Tibial artery (tissue), 4 donors: ENCODE data around the gene CDC73.

Source experiments
- DNase-seq, 2 donors: peaks; one replicate each; pipeline ENCODE4 v3.0.0-alpha.2; 2019
- H3K27ac ChIP-seq, 2 donors: fragments of 200-600 bp; sonication (generic) in 1 of 2; 1 replicate in 1 of 2; 2 replicates in 1 of 2; pipeline ENCODE4 v1.5.1; 2018 to 2019; ENCODE audit warnings: mild to moderate bottlenecking in 1 of 2
- H3K27me3 ChIP-seq, 2 donors: fragments of 200-600 bp; sonication (generic) in 1 of 2; one replicate each; pipeline versions ENCODE4 v1.5.1 to v1.6.0; 2016 to 2019
- H3K36me3 ChIP-seq, 3 donors: fragments of 200-600 bp; sonication (generic) in 2 of 3; one replicate each; pipeline ENCODE4 v1.5.1; 2016 to 2019; ENCODE audit warnings: mild to moderate bottlenecking in 2 of 3
- H3K4me1 ChIP-seq, 4 donors: fragments of 200-600 bp; sonication (generic) in 2 of 4; 1 replicate in 3 of 4; 2 replicates in 1 of 4; pipeline ENCODE4 v1.5.1; 2016 to 2019
- H3K4me3 ChIP-seq, 2 donors: fragments of 200-600 bp; sonication (generic) in 1 of 2; 1 replicate in 1 of 2; 2 replicates in 1 of 2; pipeline ENCODE4 v1.5.1; 2018 to 2019; ENCODE audit warnings: mild to moderate bottlenecking in 2 of 2
- H3K9me3 ChIP-seq, 3 donors: fragments of 200-600 bp; sonication (generic) in 1 of 3; one replicate each; pipeline ENCODE4 v1.5.1; 2016 to 2019
- intact Hi-C: fragments of 100-400 bp; cut with DNase I; formaldehyde crosslinking; loops from one replicate; pipeline ENCODE4 v1.15.0; 2023; ENCODE audit warnings: low total_unique reads
- TF ChIP-seq, protein P1 (sequence below), 2 experiments: fragments of 200-600 bp in 1 of 2; fragments of 450-650 bp in 1 of 2; IDR thresholded peaks; one replicate each; pipeline ENCODE4 v1.5.1; 2017 to 2019; ENCODE audit warnings: antibody characterized with exemption in 2 of 2, mild to moderate bottlenecking in 1 of 2, moderate library complexity in 1 of 2

CDC73 gene

DNA sequence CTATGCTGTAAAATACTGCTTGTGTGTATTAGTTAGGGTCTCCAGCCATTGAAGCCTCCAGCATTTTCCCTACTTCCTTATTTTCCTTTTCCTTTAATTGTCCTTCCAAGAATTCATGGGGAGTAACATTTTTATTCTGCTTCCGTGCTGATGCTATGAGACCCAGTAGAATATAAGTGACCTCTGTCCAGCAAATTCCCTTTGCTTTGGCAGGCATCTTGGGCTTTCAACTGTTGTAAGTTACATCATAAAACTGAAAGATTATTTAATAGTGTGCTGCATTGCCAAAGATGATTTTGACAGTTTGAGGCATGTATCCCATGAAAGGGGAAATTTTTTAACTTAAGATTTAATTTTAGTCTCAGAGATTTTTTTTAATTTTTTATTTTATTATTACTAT, 112.7 kb downstream of the CDC73 start:
- intact Hi-C loops, result no loop called here
- Histone ChIP-seq H3K27me3 (no peaks in the 10 kb centered on the region), H3K36me3 (peaks cover 17 to 25% (median 19%) of the 10 kb centered on the region in 3 donors), H3K4me1 (no peaks in the 10 kb centered on the region), H3K27ac (no peak overlapping the region), H3K4me3 (no peak overlapping the region), H3K9me3 (no peaks in the 10 kb centered on the region)
- TF ChIP-seq, protein P1, sequence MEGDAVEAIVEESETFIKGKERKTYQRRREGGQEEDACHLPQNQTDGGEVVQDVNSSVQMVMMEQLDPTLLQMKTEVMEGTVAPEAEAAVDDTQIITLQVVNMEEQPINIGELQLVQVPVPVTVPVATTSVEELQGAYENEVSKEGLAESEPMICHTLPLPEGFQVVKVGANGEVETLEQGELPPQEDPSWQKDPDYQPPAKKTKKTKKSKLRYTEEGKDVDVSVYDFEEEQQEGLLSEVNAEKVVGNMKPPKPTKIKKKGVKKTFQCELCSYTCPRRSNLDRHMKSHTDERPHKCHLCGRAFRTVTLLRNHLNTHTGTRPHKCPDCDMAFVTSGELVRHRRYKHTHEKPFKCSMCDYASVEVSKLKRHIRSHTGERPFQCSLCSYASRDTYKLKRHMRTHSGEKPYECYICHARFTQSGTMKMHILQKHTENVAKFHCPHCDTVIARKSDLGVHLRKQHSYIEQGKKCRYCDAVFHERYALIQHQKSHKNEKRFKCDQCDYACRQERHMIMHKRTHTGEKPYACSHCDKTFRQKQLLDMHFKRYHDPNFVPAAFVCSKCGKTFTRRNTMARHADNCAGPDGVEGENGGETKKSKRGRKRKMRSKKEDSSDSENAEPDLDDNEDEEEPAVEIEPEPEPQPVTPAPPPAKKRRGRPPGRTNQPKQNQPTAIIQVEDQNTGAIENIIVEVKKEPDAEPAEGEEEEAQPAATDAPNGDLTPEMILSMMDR (IDR thresholded peaks at IDR 0.05), result no peak
- no peak for DNase-seq

- intact Hi-C loops, result no loop called here
- H3K27ac ChIP-seq, result no peak overlapping the region
Observed at GRCh38 chr1:193237381-193237978, 115.6 kb downstream of the CDC73 start.

GRCh38 chr1:193240609-193241008, 118.8 kb downstream of the CDC73 start:
- no peaks in the 10 kb centered on the region for H3K27me3 ChIP-seq
- no peaks in the 10 kb centered on the region for H3K9me3 ChIP-seq
- H3K36me3 ChIP-seq, result peaks cover 19 to 23% (median 20%) of the 10 kb centered on the region in 3 donors
- H3K4me1 ChIP-seq, result no peaks in the 10 kb centered on the region
- TF ChIP-seq, protein P1 (IDR thresholded peaks at IDR 0.05), result no peak
- H3K27ac ChIP-seq, result no peak overlapping the region
- DNase-seq, result no peak
- intact Hi-C loops, result no loop called here
- H3K4me3 ChIP-seq, result no peak overlapping the region

More at GRCh38 chr1:193237381-193237978, 115.6 kb downstream of the CDC73 start:
- Histone ChIP-seq H3K4me3 (no peak overlapping the region), H3K27me3 (no peaks in the 10 kb centered on the region), H3K9me3 (no peaks in the 10 kb centered on the region), H3K4me1 (no peaks in the 10 kb centered on the region), H3K36me3 (peaks cover 17 to 25% (median 19%) of the 10 kb centered on the region in 3 donors)
- DNase-seq, result no peak
- TF ChIP-seq, protein P1 (IDR thresholded peaks at IDR 0.05), result no peak

DNA sequence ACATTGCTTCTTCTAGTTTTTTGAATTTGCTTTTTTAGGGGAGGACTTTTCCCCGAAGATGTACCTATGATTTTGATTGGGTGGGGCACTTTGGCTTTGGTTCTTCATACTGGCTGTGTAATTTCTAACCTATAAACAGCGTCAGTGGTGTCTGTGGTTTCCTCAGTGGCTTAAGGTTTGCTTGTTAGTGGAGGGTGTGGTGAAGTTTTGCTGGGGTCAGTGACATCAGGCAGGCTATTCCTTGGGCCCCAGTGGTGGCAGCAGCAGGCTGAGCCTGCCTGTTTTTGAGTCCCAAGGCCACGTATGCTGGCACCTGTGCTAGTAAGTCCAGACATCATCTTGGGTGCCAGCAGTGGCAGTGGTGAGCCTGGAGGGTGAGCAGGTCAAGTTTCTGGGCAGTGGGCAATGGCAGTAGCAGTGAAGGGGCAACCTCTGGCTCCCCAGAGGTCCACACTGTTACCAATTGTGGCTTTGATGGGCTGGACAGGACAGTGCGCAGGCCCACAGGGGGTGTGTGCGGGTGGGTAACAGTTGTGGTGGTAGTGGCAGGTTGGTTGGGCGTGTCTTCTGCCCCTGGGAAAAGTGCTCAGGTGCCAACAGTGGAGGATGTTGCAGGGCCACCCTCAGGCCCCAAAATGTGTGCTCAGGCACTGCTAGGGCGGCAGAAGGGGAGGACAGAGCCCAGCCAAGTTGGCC, 119.4 kb downstream of the CDC73 start:
- no peak for DNase-seq

GRCh38 chr1:193242000-193242399, 120.2 kb downstream of the CDC73 start:
- H3K36me3 ChIP-seq, result peaks cover 7 to 24% (median 15%) of the 10 kb centered on the region in 3 donors
- TF ChIP-seq, protein P1 (IDR thresholded peaks at IDR 0.05), result no peak
- H3K4me3 ChIP-seq, result no peak overlapping the region
- H3K27ac ChIP-seq, result no peak overlapping the region
- H3K9me3 ChIP-seq, result no peaks in the 10 kb centered on the region
- intact Hi-C loops, result no loop called here
- H3K4me1 ChIP-seq, result no peaks in the 10 kb centered on the region
- no peak for DNase-seq
- H3K27me3 ChIP-seq, result no peaks in the 10 kb centered on the region

More for the DNA sequence above, 119.4 kb downstream of the CDC73 start:
- H3K4me3 ChIP-seq, result no peak overlapping the region
- H3K27ac ChIP-seq, result no peak overlapping the region
- intact Hi-C loops, result no loop called here
- no peaks in the 10 kb centered on the region for H3K27me3 ChIP-seq
- no peaks in the 10 kb centered on the region for H3K4me1 ChIP-seq
- H3K9me3 ChIP-seq, result no peaks in the 10 kb centered on the region
- TF ChIP-seq, protein P1 (IDR thresholded peaks at IDR 0.05), result no peak
- H3K36me3 ChIP-seq, result peaks cover 14 to 23% (median 17%) of the 10 kb centered on the region in 3 donors
